Measurements from ENCODE around the gene DUSP8.

GRCh38 chr11:1523077-1523476 is 49.0 kb downstream of the DUSP8 start:
- TF ChIP-seq POLR2A (IDR thresholded peaks at IDR 0.05): no peak
- TF ChIP-seq CTCF (IDR thresholded peaks at IDR 0.05): no peak
- no peak for TF ChIP-seq POLR2AphosphoS5 (IDR thresholded peaks at IDR 0.05)
- TF ChIP-seq EP300 (IDR thresholded peaks at IDR 0.05): no peak

All from suprapubic skin (tissue), 4 donors.